ENCODE results near the gene JMJD1C.
"Not testable (repeated sequence)": the region's sequence is repeated elsewhere in the genome, so short reads cannot be mapped to it uniquely, and the experiment has no call there.

JMJD1C gene, protein sequence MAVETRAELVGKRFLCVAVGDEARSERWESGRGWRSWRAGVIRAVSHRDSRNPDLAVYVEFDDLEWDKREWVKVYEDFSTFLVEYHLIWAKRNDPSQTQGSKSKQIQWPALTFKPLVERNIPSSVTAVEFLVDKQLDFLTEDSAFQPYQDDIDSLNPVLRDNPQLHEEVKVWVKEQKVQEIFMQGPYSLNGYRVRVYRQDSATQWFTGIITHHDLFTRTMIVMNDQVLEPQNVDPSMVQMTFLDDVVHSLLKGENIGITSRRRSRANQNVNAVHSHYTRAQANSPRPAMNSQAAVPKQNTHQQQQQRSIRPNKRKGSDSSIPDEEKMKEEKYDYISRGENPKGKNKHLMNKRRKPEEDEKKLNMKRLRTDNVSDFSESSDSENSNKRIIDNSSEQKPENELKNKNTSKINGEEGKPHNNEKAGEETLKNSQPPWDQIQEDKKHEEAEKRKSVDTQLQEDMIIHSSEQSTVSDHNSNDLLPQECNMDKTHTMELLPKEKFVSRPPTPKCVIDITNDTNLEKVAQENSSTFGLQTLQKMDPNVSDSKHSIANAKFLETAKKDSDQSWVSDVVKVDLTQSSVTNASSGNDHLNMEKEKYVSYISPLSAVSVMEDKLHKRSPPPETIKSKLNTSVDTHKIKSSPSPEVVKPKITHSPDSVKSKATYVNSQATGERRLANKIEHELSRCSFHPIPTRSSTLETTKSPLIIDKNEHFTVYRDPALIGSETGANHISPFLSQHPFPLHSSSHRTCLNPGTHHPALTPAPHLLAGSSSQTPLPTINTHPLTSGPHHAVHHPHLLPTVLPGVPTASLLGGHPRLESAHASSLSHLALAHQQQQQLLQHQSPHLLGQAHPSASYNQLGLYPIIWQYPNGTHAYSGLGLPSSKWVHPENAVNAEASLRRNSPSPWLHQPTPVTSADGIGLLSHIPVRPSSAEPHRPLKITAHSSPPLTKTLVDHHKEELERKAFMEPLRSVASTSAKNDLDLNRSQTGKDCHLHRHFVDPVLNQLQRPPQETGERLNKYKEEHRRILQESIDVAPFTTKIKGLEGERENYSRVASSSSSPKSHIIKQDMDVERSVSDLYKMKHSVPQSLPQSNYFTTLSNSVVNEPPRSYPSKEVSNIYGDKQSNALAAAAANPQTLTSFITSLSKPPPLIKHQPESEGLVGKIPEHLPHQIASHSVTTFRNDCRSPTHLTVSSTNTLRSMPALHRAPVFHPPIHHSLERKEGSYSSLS (N-terminal part only)

DNA sequence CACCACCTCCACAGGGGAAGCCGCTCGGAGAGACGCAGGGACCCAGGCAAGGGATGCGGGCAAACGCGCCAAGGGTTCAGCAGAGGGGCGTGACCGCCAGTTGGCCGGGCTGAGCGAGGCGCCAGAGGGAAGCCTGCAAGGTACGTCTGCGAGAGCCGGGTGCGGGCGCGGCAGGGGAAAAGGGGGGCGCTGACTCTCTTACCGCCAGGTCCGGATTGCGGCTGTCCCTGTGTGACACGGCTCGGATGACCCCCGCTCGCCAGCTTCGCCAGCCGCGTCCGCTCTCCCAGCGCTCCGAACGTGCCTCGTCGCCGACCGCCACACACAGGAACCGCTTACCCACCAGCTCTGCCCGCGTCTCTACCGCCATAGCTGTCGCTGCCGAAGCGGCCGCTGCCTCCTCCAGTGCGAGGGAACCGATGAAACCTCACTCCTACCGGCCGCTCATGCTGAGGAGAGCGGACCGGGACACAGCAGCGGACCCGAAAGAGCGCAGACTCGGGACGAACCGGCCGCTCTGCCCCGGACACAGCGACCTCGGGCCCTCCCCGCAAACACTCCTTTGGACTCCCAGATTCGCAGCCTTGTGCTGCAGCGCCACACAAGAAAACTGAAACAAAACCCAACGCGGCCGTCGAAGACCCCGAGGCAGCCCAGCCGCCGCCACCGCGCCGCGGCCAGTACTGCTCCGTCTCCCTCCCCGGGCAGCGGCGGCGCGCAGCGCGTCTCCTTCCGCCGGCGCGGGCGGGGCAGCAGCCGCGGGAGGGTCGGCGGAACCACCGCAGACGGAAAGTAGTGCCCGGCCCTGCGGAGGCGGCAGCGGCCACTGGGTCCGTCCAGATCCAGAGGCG, at the start of gene JMJD1C:
Gene JMJD1C, minus strand, starts transcription at position 685 of the 851 bp plus-strand sequence. Its CDS starts 315 bp downstream, at position 370.
- peak; percentile 54 for DNase-seq (ENCODE audit: low read depth)

DNA sequence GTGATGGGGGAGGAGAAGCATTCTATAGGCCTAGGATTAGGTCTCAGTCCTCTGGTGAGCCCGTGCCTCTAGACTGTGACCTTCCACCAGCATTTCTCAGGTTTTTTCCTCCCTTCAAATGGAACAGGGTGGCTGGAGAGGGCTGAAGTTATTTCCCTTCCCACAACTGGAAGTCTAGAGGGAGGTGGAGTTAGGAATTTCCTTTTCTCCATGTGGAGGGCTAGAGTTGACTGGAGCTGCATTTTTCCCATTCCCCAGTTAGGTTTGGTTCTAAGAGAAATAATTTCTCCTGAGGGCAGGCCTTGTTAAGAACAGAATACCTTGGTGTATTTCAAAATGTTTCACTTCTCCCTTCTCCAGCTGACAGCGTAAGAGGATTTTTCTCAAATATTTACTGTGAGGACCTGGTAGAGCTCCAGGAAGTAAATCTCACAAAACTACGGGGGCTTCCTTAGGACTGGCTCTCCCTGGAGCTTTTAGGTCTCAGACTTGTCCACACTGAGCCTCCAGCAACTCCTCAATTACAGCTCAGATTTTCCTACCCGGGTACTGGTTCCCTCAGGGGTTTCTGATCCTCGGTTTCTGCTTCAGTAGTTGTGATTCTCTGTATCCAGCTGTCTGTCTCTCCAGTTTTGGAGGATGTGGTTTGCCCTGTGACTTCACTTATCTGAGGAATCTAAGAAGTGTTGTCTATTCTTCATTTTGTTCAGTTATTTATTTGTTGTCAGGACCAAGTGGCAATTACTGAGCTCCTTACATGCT, 49.4 kb upstream of the JMJD1C start:
- no peak for DNase-seq (ENCODE audit: low read depth)

DNA sequence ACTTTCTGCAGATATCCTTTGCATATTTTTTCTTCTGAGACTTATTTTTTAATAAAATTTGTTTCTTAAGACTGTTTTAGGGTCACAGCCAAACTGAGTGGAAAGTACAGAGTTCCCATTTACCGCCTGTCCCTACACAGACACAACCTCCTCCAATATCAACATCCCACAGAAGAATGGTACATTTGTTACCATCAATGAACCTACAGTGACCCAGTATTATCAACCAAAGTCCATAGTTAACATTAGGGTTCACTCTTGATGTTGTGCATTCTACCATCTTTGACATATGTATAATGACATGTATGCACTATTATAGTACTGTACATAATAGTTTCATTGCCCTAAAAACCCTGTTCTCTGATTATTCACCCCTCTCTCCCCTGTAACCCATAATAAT, 40.8 kb upstream of the JMJD1C start:
- no peak for DNase-seq (ENCODE audit: low read depth)

DNA sequence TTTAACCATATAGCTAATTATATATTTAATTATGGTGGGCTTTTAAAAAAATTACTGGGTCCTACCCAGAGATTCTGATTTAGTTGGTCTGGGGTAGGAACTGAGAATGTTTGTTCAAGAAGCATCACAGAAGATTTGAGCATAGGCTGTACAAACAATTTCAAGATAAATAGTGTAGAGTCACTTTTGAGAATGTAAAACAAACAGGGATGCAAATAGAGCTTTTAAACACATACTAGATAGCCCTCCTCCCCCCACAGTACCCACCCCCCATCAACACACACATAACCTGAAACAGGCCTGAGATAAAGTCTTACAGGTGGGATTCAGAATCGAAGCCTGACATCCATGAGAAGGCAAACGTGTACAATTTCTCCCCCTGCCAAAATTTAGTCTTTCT, 39.8 kb upstream of the JMJD1C start:
- no peak for DNase-seq (ENCODE audit: low read depth)

DNA sequence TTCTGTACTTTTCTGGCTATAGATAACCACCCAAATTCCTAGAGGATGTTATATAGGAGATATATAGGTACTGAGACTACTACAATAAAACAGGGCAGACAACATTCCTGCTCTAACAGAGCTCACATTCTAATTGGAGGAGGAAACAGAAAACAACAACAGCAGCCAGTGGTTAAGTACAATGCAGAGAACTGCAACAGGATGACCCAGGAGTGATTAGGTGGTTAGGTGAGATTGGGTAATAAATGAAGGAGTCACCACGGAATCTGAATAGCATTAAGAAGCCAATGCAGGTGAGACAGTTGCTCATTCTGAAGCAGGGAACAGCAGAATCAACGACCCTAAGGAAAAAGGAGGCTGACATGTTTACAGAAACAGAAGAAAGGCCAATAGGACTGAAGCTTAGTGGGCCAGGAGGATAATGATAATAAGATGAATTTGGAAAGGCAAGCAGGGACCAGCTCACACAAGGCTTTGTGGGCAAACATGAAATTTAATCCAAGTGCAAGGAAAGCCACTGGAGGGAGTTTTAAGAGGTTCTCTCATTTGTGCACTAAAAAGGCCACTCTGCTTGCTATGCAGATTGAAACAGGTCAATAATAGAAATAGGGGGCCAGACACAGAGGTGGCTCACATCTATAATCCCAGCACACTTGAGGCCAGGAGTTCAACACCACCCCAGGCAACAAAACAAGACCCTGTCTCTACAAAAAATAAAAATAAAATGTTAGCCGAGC, 38.5 kb upstream of the JMJD1C start:
- no peak for DNase-seq (ENCODE audit: low read depth)

DNA sequence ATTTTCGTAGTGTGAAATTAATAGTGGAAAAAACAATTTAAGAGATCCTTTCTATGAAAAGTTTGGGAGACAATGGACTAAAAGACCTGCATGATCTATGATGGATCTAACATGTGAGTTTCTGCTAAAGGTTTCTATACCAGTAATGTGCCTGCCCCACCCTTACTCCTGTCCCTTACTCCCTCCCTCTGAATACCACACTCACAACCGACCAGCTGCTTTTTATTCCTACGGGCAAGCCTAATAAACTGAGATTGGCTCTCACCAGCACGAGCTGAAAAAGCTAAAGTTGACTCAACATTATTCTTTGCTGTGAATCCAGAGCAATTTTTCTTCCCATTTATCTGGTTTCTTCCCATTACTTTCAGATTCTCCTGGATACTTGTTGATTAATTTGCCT, 37.6 kb upstream of the JMJD1C start:
- DNase-seq (ENCODE audit: low read depth): no peak

DNA sequence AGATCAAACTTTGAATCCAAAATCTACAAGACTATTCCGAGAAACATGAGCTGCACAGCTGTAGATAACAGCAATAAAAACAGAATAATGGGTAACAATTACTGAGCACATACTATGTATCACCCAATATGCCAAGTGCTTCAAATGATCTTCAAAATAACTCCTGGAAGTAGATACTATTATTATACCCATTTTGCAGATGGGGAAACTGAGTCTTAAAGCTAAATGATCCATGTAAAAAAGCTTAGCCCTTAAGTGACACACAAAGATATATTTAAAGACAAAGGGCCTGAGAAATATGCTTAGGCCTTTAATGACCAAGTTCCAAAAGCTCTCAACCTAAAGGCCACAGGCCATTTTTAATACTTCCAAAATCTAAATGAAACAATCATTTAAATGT, 37.1 kb upstream of the JMJD1C start:
- no peak for DNase-seq (ENCODE audit: low read depth)

DNA sequence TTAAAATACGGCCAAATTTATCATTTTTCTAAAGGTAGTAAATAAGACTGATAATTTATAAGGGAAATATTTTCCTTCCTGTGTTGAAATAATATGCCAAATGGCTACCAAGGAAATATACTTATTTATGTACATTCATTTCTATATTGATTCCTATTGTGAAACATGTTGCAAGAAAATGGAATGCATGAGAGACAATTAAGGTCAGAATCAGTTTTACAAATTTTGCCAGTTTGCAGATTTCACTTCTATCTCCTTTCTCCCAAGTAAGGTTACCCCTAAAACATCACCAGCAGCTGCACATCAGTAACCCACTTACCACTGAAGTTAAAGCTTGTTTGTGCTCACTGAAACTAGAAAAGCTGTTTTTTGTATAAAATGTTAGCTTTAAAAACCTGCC, 36.2 kb upstream of the JMJD1C start:
- no peak for DNase-seq (ENCODE audit: low read depth)

DNA sequence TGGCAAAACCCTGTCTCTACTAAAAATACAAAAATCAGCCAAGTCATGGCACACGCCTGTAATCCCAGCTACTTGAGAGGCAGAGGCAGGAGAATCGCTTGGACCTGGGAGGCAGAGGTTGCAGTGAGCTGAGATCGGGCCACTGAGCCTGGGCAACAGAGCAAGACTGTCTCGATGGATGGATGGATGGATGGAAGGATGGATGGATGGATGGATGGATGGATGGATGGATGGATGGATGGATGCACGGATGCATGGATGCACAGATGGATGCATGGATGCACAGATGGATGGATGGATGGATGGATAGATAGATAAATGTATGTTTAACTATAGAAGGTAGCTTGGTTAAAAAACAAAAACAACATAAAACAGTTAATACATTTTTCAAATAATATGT, 34.8 kb upstream of the JMJD1C start:
- DNase-seq (ENCODE audit: low read depth): not testable (repeated sequence)

DNA sequence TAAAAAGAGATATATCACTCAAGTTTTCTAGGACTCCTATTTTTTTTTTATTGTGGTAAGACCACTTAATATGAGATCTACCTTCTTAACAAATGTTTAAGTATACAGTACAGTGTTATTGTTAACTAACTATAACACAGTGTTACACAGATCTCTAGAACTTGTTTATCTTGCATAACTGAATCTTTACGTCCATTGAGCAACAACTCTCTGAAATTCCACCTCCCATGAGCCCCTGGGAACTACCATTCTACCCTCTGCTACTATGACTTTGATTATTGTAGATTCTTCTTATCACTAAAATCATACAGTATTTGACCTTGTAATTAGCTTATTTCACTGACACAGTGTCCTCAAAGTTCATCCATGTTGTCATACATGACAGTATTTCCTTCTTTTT, 32.9 kb upstream of the JMJD1C start:
- DNase-seq (ENCODE audit: low read depth): no peak

DNA sequence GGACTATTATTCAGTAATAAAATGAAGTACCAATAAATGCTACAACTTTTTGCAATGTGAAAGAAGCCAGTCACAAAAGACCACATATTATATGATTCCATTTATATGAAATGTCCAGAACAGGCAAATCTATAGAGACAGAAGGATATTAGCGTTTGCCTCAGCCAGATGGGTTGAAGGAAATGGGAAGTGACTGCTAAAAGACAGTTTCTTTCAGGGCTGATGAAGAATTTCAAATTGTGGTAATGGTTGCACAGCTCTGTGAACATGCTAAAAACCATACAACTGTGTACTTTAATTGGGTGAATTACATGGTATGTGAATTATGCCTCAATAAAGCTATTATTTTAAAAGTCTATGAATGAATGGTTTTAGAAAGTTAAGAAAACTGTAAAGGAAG, 31.5 kb upstream of the JMJD1C start:
- DNase-seq (ENCODE audit: low read depth): no peak

DNA sequence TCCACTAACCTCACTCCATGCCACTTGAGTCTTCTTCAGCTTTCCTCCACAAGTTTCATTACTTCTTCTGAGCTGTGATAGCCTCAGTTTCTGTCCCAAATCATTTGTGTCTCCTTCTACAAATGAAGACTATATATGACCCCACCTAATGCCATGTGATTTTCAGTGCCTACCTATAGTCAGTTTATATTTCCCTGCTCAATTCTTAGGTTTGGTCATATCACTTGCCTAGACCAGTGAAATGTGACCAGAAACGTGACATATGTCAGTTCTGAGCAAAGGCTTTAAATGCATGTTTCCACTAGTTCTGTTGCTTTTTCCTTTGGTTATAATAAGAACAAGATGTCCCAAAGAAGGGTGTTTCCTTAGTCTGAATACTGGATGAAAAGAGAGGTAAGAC, 30.8 kb upstream of the JMJD1C start:
- no peak for DNase-seq (ENCODE audit: low read depth)

DNA sequence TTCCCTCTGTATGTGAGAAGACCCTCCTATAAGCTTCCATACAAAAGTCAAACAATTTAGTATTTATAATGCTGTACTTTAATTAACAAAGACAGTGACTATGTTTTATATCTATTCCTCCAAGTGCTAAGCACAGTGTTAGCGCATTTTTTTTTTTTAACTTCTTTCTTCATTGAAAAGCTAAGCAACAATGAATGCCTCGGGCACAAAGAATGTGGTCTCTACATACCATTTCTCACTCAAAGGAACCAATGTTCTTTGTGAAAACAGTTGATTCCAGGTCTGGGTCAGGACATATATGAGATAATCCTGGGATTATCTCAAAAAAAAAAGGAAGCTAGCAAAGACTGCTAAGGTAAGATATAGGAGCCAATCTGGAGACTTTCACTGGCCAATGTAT, 29.2 kb upstream of the JMJD1C start:
- no peak for DNase-seq (ENCODE audit: low read depth)

DNA sequence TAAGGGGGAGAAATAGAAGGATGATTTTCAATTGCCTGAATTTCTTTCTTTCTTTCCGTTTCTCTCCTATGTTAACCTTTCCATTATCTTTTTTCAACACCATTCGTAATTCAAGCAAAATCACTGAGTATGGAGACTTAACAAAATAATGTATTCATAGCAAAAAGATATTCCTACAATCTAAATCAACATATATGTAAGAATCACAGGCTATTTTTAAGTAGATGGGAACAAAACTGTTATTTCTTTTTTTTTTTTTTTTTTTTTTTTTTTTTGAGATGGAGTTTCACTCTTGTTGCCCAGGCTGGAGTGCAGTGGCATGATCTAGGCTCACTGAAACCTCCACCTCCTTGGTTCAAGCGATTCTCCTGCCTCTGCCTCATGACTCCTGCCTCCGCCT, 27.2 kb upstream of the JMJD1C start:
- no peak for DNase-seq (ENCODE audit: low read depth)

DNA sequence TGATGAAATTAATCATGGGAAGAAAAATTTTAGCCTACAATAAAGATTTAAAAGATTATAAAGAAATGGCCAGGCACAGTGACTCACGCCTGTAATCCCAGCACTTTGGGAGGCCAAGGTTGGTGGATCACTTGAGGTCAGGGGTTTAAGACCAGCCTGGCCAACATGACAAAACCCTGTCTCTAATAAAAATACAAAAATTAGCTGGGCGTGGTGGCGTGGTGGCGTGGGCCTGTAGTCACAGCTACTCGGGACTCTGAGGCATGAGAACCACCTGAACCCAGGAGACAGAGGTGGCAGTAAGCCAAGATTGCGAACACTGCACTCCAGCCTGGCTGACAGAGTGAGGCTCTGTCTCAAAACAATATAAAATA, 26.5 kb upstream of the JMJD1C start:
- DNase-seq (ENCODE audit: low read depth): not testable (repeated sequence)

DNA sequence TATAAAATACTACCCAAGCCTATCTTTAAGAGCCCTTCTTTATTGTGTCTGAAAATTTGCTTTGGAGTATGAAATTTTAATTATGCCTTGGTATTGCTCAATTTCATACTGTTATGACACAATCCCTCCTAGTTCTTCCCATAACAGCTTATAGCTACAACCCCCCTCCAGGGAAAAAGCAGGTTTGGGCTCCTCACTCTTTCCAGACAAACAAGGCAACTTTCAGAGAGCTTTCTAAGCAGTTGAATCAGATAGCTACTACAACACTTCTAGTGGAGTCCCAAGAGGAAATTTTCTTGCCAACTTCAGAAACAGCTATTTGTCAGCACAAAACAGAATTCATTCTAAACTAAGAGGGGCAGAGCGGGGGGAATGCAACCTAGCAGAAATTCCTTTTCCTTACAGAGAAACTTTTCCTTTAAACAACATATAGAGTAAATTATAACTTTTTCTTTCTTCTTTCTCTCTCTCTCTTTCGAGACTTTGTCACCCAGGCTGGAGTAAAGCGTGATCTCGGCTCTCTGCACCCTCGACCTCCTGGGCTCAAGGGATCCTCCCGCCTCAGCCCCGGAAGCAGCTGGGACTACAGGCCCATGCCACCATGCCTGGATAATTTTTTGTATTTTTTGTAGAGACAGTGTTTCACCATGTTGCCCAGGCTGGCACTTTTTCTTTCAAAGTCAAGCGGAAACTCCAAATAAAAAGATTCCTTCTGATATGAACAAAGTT, 26.0 kb upstream of the JMJD1C start:
- DNase-seq (ENCODE audit: low read depth): peak; percentile 94

DNA sequence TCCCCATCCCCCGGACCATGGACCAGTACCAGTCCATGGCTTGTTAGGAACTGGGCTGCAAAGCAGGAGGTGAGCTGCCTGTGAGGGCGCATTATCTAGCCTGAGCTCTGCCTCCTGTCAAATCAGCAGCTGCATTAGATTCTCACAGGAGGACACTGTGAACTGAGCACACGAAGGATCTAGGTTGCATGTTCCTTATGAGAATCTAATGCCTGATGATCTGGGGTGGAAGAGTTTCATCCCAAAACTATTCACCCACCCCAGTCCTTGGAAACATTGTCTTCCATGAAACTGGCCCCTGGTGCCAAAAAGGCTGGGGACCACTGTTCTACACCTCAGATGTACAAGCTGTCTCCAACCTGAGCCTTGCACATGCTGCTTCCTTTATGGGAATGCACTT, 24.1 kb upstream of the JMJD1C start:
- DNase-seq (ENCODE audit: low read depth): no peak

DNA sequence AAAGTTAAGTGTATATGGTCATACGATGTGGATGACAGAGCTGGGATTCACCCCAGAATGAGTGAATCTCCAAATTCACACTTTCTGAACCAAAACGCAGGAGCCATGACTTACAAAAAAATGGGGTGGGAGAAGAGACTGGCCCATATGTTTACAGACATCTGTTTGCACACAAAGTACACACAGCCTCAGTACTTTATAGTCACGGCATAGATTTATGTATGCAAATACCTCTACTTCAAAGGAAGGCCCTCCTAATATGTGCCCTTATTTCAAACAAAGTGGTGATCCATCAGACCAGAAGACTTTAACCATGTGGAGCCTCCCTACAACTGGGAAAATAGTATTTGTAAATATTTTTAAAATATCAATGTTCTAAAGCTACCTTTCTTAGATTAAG, 22.2 kb upstream of the JMJD1C start:
- no peak for DNase-seq (ENCODE audit: low read depth)

DNA sequence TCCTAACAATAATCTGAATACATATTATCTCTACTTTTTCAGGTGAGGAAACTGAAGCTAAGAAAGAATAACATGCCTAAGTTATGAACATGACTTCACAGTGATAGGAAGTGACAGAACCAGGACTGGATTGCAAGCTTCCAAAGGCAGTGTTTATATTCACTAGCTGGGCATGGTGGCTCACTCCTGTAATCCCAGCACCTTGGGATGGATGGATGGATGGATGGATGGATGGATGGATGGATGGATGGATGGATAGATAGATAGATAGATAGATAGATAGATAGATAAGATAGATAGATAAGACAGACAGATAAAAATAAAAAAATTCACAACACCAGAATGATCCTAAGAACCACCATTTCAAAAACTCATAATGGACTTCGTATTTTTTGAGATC, 18.2 kb upstream of the JMJD1C start:
- DNase-seq (ENCODE audit: low read depth): no peak
